Erythroblast (primary cell): Measurements from ENCODE around the gene ICAM2.

Source experiments
- GATA1 ChIP-seq: IDR thresholded peaks from 2 replicates; pipeline ENCODE4 v1.6.1; 2011; ENCODE audit warnings: low read depth, mild to moderate bottlenecking, control low read depth, low read length, moderate library complexity
- POLR2A ChIP-seq: IDR thresholded peaks from 2 replicates; pipeline ENCODE4 v1.6.1; 2011; ENCODE audit warnings: mild to moderate bottlenecking, low read length

- TF ChIP-seq POLR2A, result no peak
- no peak for TF ChIP-seq GATA1
These were observed 39.9 kb upstream of the ICAM2 start for GRCh38 chr17:64060331-64060730.
